Ascending aorta (tissue), 2 donors: ENCODE measurements around the gene HDAC8. TPM values are rescaled to one million over a fixed set of nuclear protein-coding genes. Genes with fewer than 3 reads are reported as not detected.
A peak's percentile ranks its signal among the peaks of the same experiment; 100 is the strongest.

Experiments used
- DNase-seq, 2 donors: peaks; one replicate each; pipeline ENCODE4 v3.0.0-alpha.2; 2019; ENCODE audit warnings: low spot score in 2 of 2
- H3K27ac ChIP-seq, 2 donors: fragments of 200-600 bp; sonication (generic); one replicate each; pipeline ENCODE4 v1.5.1; 2016 to 2017; ENCODE audit warnings: mild to moderate bottlenecking in 1 of 2
- H3K27me3 ChIP-seq: fragments of 200-600 bp; sonication (generic); one replicate; pipeline ENCODE4 v1.5.1; 2017
- H3K36me3 ChIP-seq, 2 donors: fragments of 200-600 bp; sonication (generic); one replicate each; pipeline ENCODE4 v1.5.1; 2016
- H3K4me1 ChIP-seq, 2 donors: fragments of 200-600 bp; sonication (generic); one replicate each; pipeline ENCODE4 v1.5.1; 2016 to 2017; ENCODE audit warnings: mild to moderate bottlenecking in 1 of 2
- H3K4me3 ChIP-seq, 2 donors: fragments of 200-600 bp; sonication (generic); one replicate each; pipeline ENCODE4 v1.5.1; 2016 to 2017; ENCODE audit warnings: mild to moderate bottlenecking in 1 of 2
- H3K9me3 ChIP-seq, 2 donors: fragments of 200-600 bp; sonication (generic); one replicate each; pipeline ENCODE4 v1.5.1; 2016
- intact Hi-C: fragments of 100-400 bp; cut with DNase I; formaldehyde crosslinking; loops from one replicate; pipeline ENCODE4 v1.15.1; 2023
- total RNA-seq: library from RNA; depleted of rRNA; stranded (reverse); fragments of >200 nt; gene quantifications from one replicate; pipeline ENCODE4 v1.1.0, GENCODE V29; 2016
- TF ChIP-seq, protein P1 (sequence below), 3 experiments: fragments of 200-600 bp in 2 of 3; fragments of 450-650 bp in 1 of 3; sonication (generic) in 2 of 3; IDR thresholded peaks; one replicate each; pipeline ENCODE4 v1.5.1; 2016 to 2019; ENCODE audit warnings: antibody characterized with exemption in 3 of 3, mild to moderate bottlenecking in 1 of 3, moderate library complexity in 1 of 3

The HDAC8 gene
- total RNA-seq, 1 donor from 2014 or later: 41.1 TPM

DNA sequence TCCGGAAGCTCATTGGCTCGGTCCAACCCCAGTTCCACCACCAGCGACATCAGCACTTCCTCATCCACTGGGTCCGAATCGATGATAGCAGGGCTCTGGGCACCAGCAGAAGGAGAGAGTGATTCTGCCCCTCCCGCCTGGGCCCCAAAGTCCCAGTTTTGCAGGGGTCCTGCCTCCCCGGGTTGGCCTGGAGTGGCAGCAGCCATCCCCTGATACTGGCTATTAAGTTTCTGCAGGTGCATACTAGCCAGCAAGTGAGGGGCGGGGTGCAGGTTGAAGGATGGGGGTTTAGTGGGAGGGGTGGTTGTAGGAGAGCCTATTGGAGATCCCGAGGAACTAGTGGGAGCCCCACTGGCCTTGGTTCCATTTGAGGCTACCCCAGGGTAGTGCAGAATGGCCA lies 270.9 kb downstream of the HDAC8 start:
- Histone ChIP-seq H3K27me3 (peaks cover 6% of the 10 kb centered on the region), H3K9me3 (no peaks in the 10 kb centered on the region), H3K4me1 (peaks cover 3 to 5% of the 10 kb centered on the region in 2 donors), H3K4me3 (no peak overlapping the region), H3K36me3 (no peaks in the 10 kb centered on the region), H3K27ac (no peak overlapping the region)
- TF ChIP-seq, protein P1, sequence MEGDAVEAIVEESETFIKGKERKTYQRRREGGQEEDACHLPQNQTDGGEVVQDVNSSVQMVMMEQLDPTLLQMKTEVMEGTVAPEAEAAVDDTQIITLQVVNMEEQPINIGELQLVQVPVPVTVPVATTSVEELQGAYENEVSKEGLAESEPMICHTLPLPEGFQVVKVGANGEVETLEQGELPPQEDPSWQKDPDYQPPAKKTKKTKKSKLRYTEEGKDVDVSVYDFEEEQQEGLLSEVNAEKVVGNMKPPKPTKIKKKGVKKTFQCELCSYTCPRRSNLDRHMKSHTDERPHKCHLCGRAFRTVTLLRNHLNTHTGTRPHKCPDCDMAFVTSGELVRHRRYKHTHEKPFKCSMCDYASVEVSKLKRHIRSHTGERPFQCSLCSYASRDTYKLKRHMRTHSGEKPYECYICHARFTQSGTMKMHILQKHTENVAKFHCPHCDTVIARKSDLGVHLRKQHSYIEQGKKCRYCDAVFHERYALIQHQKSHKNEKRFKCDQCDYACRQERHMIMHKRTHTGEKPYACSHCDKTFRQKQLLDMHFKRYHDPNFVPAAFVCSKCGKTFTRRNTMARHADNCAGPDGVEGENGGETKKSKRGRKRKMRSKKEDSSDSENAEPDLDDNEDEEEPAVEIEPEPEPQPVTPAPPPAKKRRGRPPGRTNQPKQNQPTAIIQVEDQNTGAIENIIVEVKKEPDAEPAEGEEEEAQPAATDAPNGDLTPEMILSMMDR (IDR thresholded peaks at IDR 0.05): no peak
- intact Hi-C loops: loop anchor here (10.0 kb wide), 1 partner anchor 287 kb away; no protein-coding TSS in a partner anchor
- no peak for DNase-seq

GRCh38 chrX:72299891-72300630 lies 272.6 kb downstream of the HDAC8 start:
- Histone ChIP-seq H3K9me3 (no peaks in the 10 kb centered on the region), H3K4me3 (no peak overlapping the region), H3K4me1 (peaks cover 0 to 5% of the 10 kb centered on the region in 2 donors), H3K27me3 (peaks cover 6% of the 10 kb centered on the region), H3K36me3 (no peaks in the 10 kb centered on the region), H3K27ac (no peak overlapping the region)
- TF ChIP-seq, protein P1 (IDR thresholded peaks at IDR 0.05): no peak
- intact Hi-C loops: loop anchor here (10.0 kb wide), 1 partner anchor 285 kb away; no protein-coding TSS in a partner anchor
- no peak for DNase-seq

- intact Hi-C loops: no loop called here
- H3K27ac ChIP-seq: no peak overlapping the region
- TF ChIP-seq, protein P1 (IDR thresholded peaks at IDR 0.05): peak in 1 of 3 experiments; percentile 3
- H3K9me3 ChIP-seq: no peaks in the 10 kb centered on the region
- H3K4me3 ChIP-seq: no peak overlapping the region
- no peaks in the 10 kb centered on the region for H3K36me3 ChIP-seq
- no peaks in the 10 kb centered on the region for H3K4me1 ChIP-seq
- no peak for DNase-seq
- H3K27me3 ChIP-seq: peaks cover 6% of the 10 kb centered on the region
Measured at GRCh38 chrX:72297953-72298730, 274.5 kb downstream of the HDAC8 start.

DNA sequence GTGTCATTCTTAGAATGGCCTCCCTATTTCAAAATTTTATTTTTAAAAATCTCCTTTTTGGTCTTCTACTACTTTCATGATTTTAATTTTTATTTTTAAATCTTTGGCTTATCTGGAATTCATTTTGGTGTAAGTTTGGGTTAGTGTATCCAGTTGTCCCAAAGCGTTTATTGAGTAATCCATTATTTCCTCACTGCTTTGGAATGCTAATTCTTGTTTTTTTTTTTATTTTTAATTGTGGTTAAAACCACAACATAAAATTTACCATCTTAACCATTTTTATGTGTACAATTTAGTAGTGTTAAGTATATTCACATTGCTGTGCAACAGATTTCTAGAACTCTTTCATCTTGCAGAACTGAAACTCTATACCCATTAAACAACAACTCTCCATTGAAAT lies 275.7 kb downstream of the HDAC8 start:
- TF ChIP-seq, protein P1 (IDR thresholded peaks at IDR 0.05): no peak
- DNase-seq: no peak
- no peak overlapping the region for H3K27ac ChIP-seq
- no peak overlapping the region for H3K4me3 ChIP-seq
- peaks cover 6% of the 10 kb centered on the region for H3K27me3 ChIP-seq
- H3K4me1 ChIP-seq: no peaks in the 10 kb centered on the region
- no peaks in the 10 kb centered on the region for H3K36me3 ChIP-seq
- intact Hi-C loops: no loop called here
- H3K9me3 ChIP-seq: no peaks in the 10 kb centered on the region

- H3K27me3 ChIP-seq: peaks cover 2% of the 10 kb centered on the region
- intact Hi-C loops: no loop called here
Measured at GRCh38 chrX:72295745-72296144, 276.9 kb downstream of the HDAC8 start.

More at GRCh38 chrX:72295745-72296144, 276.9 kb downstream of the HDAC8 start:
- no peak overlapping the region for H3K27ac ChIP-seq
- H3K9me3 ChIP-seq: no peaks in the 10 kb centered on the region
- TF ChIP-seq, protein P1 (IDR thresholded peaks at IDR 0.05): no peak
- DNase-seq: no peak
- H3K36me3 ChIP-seq: no peaks in the 10 kb centered on the region
- H3K4me3 ChIP-seq: no peak overlapping the region
- no peaks in the 10 kb centered on the region for H3K4me1 ChIP-seq
